ENCODE data around the gene ZNF500.
"Not testable (repeated sequence)": the region's sequence is repeated elsewhere in the genome, so short reads cannot be mapped to it uniquely, and the experiment has no call there.

Gene ZNF500

DNA sequence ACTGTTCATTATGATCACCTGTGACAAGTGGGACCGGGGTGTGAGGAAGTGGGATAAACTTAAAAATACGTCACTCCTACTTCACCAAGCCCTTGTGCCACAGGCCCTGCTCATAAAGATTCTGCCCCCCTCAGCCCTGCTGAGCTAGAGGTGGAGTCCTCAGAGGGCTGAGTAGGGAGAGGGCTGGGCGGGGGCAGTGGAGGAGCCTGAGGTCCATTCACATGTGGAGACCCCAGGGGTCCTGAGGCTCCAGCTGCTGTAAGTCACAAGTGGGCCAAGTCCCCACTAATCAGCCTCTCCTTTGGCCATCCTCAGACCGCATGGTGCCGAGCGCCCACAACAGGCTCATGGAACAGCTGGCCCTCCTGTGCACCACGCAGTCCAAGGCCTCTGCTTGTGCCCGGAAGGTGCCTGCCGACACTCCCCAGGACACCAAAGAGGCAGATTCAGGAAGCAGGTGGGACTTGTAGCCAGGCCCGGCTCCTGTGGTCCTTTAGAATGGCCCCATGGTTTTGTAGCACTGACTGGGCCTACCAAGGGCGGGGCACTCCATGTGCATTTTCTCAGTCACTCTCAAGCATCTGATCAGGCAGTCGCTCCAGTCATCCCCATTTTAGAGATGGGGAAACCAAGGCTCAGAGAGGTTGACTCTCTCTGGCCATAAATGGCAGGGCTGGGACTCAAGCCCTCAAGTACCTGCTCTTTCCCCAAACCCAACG lies 22.2 kb downstream of the ZNF500 start:
- no peak overlapping the region for H3K4me3 ChIP-seq (ENCODE audit: low read depth, low read length)
- no peak for TF ChIP-seq CTCF (IDR thresholded peaks at IDR 0.05; ENCODE audit: borderline replicate concordance, insufficient read depth, low read depth, low read length)

DNA sequence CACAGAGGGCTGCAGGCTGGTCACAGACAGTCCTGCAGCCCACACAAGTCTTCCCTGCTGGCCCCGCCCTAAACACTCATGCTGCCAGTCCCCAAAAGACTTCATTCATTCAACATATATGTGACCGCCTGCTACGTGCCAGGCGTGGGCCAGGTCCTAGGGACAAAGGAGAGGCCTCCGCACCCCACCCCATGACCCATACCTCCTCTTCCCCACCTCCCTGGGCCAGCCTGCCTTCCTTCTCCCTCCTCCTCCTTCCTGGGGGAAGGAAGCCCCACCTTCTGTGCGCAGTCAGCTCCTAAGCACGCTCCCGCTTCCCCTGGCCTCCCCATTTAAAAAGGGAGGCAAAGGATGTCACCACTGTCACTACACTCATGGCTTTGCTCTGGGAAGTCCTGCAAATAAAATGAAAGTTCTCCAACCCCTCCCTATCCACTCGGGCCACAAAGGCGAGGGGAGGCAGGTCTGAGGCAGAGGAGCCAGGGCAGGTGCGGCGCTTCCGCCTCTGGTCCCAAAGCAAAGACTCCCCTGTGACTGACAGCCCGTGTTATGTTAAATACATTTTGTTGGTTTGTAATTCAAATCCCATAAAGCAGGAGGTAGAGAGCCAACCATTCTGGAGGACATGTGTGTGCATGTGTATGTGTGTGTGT lies 23.6 kb downstream of the ZNF500 start:
- H3K4me3 ChIP-seq (ENCODE audit: low read depth, low read length), result no peak overlapping the region
- TF ChIP-seq CTCF (IDR thresholded peaks at IDR 0.05; ENCODE audit: borderline replicate concordance, insufficient read depth, low read depth, low read length), result no peak

DNA sequence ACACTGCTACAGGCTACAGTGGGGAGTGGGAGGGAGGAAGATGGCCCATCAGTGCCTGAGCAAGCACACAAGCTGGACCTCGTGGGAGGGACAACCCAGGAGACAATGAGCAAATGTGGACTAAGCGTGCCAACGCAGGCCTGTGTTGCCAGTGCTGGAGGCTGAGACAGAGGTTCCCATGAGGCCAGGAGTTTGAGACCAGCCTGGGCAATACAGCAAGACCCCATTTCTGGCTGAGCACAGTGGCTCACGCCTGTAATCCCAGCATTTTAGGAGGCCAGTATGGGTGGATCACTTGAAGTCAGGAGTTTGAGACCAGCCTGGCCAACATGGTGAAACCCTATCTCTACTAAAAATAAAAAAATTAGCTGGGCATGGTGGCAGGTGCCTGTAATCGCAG lies 28.6 kb downstream of the ZNF500 start:
- not testable (repeated sequence) for H3K4me3 ChIP-seq (ENCODE audit: low read depth, low read length)

DNA sequence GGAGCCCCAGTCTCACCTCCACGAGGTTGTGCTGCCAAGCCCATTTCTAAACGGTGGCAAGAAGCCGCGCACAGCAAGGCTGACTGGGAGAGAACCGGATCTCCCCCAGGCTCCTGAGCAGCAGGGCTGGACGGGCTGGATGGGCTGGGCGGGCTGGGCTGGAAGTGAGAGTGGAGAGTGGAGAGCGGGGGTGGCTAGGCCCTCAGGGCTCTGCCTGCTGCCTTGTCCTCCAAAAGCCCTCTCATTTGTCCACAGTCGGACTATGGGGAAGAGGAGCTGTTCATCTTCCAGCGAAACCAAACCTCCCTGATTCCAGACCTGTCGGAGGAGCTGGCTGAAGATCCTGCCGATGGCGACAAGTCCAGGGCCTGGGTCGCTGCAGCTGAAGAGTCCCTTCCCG lies 29.4 kb downstream of the ZNF500 start:
- no peak overlapping the region for H3K4me3 ChIP-seq (ENCODE audit: low read depth, low read length)
- TF ChIP-seq CTCF (IDR thresholded peaks at IDR 0.05; ENCODE audit: borderline replicate concordance, insufficient read depth, low read depth, low read length), result no peak

- no peak for TF ChIP-seq CTCF (IDR thresholded peaks at IDR 0.05; ENCODE audit: borderline replicate concordance, insufficient read depth, low read depth, low read length)
Measured at GRCh38 chr16:4736546-4736945, 30.4 kb downstream of the ZNF500 start.

DNA sequence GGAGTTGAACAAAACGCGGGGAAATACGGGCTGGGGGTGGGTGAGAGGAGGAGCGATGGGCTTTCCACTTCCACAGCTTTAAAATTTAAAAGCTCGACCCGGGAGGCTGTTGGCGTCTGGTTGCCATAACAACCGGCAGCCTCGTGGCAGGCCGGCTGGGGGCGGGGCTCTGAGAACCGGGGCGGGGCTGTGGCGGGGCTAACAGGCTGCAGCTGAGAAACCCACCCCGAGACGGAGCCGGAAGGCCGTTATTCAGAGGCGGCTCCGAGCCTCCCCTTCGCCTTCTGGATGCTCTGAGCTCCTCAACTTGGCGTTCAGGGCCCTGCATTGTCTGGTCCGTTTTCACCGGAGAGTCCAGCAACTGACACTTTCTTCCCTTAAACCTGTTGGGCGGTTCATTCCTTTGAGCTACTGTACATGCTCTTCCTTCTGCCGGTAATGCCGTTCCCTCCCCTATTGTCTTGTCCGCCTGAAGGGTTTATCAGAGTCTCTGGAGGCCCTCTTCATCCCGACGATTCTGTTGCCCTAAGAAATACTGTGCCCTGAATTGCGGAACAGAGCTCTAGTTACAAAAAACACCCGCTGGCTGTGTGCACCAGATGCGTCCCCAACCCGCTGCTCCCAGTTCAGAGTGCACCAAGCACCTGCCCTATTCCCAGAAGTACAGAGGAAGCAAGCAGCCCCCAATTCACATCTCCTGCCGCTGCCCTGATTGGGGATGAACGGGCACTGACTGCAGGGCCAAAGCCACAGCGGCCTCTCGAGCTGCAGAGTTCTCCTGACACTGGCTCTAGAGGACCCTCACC lies 32.0 kb downstream of the ZNF500 start:
- TF ChIP-seq CTCF (IDR thresholded peaks at IDR 0.05; ENCODE audit: borderline replicate concordance, insufficient read depth, low read depth, low read length), result no peak
- H3K4me3 ChIP-seq (ENCODE audit: low read depth, low read length), result peak overlapping the region; percentile 89

More at GRCh38 chr16:4736546-4736945, 30.4 kb downstream of the ZNF500 start:
- H3K4me3 ChIP-seq (ENCODE audit: low read depth, low read length), result no peak overlapping the region

- TF ChIP-seq CTCF (IDR thresholded peaks at IDR 0.05; ENCODE audit: borderline replicate concordance, insufficient read depth, low read depth, low read length), result no peak
- H3K4me3 ChIP-seq (ENCODE audit: low read depth, low read length), result peak within 1 kb of the TSS; percentile 89
Measured at GRCh38 chr16:4734063-4734729, 32.8 kb downstream of the ZNF500 start, which contains the start of the genes ANKS3 and DNAAF8. TSS of gene ANKS3 (minus strand) at chr16:4734271. CDS start at chr16:4730149, 4,122 bp downstream. TSS of gene DNAAF8 (plus strand) at chr16:4734537. CDS start at chr16:4736515, 1,978 bp downstream.
